Body of pancreas (tissue), 4 donors: ENCODE measurements around the gene NEO1.

ENCODE experiments used
- POLR2A ChIP-seq, 3 donors: fragments of 450-650 bp; IDR thresholded peaks; one replicate each; pipeline ENCODE4 v1.6.1; 2016; ENCODE audit warnings: antibody characterized with exemption in 3 of 3, mild to moderate bottlenecking in 2 of 3
- TF ChIP-seq, protein P1 (sequence below), 7 experiments: fragments of 450-650 bp in 4 of 7; fragments of 200-600 bp in 3 of 7; sonication (generic) in 3 of 7; IDR thresholded peaks; one replicate each; pipeline ENCODE4 v1.5.1; 2016 to 2019; ENCODE audit warnings: antibody characterized with exemption in 7 of 7

DNA sequence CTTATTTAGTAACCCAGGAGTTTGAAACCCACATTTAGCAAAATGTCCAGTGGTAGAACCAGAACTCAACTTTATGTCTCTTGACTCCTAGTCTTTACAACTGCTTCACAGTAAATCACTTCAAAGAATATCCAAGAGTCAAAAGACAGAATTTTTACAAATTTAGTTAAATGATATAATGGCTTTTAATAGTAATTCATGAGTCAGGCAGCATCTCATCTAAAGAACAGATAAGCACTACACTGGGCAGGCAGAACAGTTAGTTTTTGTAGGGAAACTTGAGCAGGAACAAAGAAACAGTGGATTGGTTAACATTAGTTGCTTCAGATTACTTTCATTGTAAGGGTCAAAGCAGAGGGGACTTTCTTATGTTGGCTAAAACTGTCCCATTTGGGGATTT, 120.2 kb downstream of the NEO1 start:
- TF ChIP-seq, protein P1, sequence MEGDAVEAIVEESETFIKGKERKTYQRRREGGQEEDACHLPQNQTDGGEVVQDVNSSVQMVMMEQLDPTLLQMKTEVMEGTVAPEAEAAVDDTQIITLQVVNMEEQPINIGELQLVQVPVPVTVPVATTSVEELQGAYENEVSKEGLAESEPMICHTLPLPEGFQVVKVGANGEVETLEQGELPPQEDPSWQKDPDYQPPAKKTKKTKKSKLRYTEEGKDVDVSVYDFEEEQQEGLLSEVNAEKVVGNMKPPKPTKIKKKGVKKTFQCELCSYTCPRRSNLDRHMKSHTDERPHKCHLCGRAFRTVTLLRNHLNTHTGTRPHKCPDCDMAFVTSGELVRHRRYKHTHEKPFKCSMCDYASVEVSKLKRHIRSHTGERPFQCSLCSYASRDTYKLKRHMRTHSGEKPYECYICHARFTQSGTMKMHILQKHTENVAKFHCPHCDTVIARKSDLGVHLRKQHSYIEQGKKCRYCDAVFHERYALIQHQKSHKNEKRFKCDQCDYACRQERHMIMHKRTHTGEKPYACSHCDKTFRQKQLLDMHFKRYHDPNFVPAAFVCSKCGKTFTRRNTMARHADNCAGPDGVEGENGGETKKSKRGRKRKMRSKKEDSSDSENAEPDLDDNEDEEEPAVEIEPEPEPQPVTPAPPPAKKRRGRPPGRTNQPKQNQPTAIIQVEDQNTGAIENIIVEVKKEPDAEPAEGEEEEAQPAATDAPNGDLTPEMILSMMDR (IDR thresholded peaks at IDR 0.05), result no peak
- TF ChIP-seq POLR2A (IDR thresholded peaks at IDR 0.05), result no peak
